Stimulated activated CD8-positive, alpha-beta memory T cell treated with anti-CD3 and anti-CD28 coated beads, Interleukin-15, amount 100 ng/mL, for 1 hour (primary cell): ENCODE data around the gene COBL.

Source experiments
- DNase-seq: peaks from one replicate; pipeline ENCODE4 v3.0.0-alpha.2; 2020; ENCODE audit warnings: low read depth

COBL gene

GRCh38 chr7:51316666-51317581, at the start of gene COBL:
TSS of gene COBL (minus strand) at chr7:51316809. CDS start at chr7:51316633, 176 bp downstream.
- no peak for DNase-seq

- DNase-seq = no peak
Observed at GRCh38 chr7:51366172-51366728, 49.6 kb upstream of the COBL start.

GRCh38 chr7:51357821-51358220, 41.2 kb upstream of the COBL start:
- no peak for DNase-seq

- no peak for DNase-seq
Observed at GRCh38 chr7:51356849-51357516, 40.4 kb upstream of the COBL start.

GRCh38 chr7:51354897-51355296, 38.3 kb upstream of the COBL start:
- no peak for DNase-seq

- no peak for DNase-seq
Observed at GRCh38 chr7:51354434-51354833, 37.8 kb upstream of the COBL start.

- DNase-seq = no peak
Observed at GRCh38 chr7:51352174-51353100, 35.8 kb upstream of the COBL start.

GRCh38 chr7:51351661-51352060, 35.1 kb upstream of the COBL start:
- DNase-seq = no peak

GRCh38 chr7:51350546-51350896, 33.9 kb upstream of the COBL start:
- no peak for DNase-seq

GRCh38 chr7:51349820-51350545, 33.4 kb upstream of the COBL start:
- no peak for DNase-seq

- no peak for DNase-seq
Observed at GRCh38 chr7:51346126-51346525, 29.5 kb upstream of the COBL start.

GRCh38 chr7:51344406-51345138, 28.0 kb upstream of the COBL start:
- no peak for DNase-seq

- DNase-seq = no peak
Observed at GRCh38 chr7:51340936-51341335, 24.3 kb upstream of the COBL start.

- DNase-seq = no peak
Observed at GRCh38 chr7:51340029-51340838, 23.6 kb upstream of the COBL start.

GRCh38 chr7:51335057-51335456, 18.4 kb upstream of the COBL start:
- DNase-seq = no peak

- DNase-seq = no peak
Observed at GRCh38 chr7:51329696-51330263, 13.2 kb upstream of the COBL start.

- no peak for DNase-seq
Observed at GRCh38 chr7:51328351-51328801, 11.8 kb upstream of the COBL start.

- no peak for DNase-seq
Observed at GRCh38 chr7:51327287-51327717, 10.7 kb upstream of the COBL start.

- DNase-seq = no peak
Observed at GRCh38 chr7:51326656-51327286, 10.2 kb upstream of the COBL start.
